GM19025 (cell line): ENCODE data around the gene CLDN2.
"Not testable (repeated sequence)": the region's sequence is repeated elsewhere in the genome, so short reads cannot be mapped to it uniquely, and the experiment has no call there.

Experiments used
- ATAC-seq: cut with Tn5 transposase; IDR thresholded peaks from one replicate; pipeline ENCODE4 v1.9.1; 2021; ENCODE audit warnings: mild to moderate bottlenecking, low read depth, moderate library complexity; ENCODE audit not compliant: unreplicated experiment

The CLDN2 gene

DNA sequence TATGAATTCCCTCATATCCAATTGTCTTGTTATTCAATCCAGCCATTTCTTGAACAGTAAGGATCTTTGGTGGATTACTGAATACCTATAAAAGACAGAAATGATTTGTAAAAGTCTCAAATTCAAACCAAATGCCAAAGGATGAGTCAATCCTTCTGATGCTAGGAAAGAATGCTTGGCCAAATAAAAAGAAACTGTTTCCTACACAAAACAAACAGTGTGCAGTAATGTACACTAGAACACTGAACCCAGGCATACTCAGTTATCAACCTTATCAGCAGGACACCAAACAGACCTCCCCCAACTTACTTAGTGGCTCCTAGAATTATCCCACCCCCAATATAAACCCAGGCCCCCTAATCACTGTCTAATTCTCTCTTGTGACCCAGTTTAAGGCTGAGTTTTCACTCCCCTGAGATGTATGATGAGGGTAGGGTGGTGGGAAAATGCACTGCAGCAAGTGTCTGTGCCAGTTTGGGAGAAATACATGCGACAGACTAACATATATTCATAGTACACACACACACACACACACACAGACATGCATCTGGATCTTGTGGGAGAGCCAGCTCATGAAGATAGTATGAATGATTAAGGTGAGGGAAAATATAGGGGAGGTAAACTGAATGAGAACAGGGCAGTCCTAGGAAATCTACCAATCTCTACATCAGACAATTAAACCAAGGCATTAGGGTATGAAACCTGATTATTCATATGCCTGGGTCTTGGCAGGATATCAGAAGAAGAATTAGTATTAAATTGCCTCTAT, 35.0 kb downstream of the CLDN2 start:
- no peak for ATAC-seq

- ATAC-seq: no peak
Observed at GRCh38 chrX:106957856-106958255, 37.7 kb downstream of the CLDN2 start.

DNA sequence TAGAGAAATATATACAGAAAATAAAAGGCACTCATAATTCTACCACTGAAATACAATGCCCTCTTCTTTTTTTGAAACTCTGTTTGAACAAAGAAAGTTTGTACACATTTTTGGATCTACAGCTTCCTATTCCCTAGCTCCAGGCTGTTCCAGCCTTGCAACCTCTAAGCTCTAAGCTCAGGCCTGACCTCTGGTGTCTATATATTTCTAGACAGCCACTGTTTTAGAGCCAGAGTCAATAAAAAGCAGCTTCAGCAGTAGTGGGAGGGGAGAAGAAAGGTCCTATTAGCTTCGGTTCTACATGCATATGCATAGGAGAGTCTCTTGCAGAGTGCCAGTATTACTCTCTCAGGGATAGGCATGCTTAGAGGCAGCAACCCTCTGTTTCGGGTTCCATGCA, 39.7 kb downstream of the CLDN2 start:
- no peak for ATAC-seq

DNA sequence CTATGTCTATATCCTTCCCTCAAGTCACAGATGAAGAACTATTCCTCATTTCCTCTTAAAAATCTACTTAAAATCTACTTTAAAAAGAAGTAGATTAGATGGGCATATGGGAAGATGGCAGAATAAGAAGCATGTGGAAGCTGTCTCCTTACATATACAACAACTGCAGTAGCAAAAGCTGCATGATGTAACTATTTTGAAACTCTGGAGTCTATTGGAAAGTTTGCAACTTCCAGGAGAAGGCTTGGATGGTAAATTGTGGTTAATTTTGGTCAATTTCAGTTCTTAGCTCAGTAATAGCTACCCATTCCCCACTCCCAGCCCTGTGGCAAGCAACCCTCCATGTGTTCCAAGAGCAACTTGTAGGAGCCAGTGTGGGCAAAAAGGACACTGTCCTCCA, 42.9 kb downstream of the CLDN2 start:
- ATAC-seq: no peak

DNA sequence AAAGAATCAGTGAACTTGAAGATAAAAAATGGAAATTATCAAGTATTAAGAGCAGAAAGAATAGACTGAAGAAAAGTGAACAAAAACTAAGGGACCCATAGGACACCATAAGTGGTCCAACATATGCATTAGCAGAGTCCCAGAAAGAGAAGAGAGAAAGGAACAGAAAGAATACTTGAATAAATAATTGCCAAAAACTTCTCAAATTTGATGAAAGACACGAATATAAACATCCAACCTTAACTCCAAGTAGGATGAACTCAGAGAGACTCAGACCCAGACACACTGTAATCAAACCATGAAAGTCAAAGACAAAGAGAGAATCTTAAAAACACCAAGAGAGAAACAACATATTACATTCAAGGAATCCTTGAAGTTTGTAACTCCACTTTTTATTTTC, 44.1 kb downstream of the CLDN2 start:
- no peak for ATAC-seq

DNA sequence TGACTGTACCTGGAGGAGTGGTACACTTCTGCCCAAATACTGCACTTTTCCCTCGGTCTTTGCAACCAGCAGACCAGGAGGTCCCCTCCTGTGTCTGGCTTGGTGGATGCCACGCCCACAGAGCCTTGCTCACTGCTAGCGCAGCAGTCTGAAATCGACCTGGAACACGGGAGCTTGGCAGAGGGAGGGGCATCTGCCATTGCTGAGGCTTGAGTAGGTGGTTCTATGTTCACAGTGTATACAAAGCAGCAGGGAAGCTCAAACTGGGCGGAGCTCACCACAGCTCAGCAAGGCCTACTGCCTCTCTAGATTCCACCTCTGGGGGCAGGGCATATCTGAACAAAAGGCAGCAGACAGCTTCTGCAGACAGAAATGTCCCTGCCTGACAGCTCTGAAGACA, 46.3 kb downstream of the CLDN2 start:
- ATAC-seq: not testable (repeated sequence)

GRCh38 chrX:106972896-106973295, 52.7 kb downstream of the CLDN2 start:
- no peak for ATAC-seq

- no peak for ATAC-seq
Observed at GRCh38 chrX:106973433-106974149, 53.4 kb downstream of the CLDN2 start.

DNA sequence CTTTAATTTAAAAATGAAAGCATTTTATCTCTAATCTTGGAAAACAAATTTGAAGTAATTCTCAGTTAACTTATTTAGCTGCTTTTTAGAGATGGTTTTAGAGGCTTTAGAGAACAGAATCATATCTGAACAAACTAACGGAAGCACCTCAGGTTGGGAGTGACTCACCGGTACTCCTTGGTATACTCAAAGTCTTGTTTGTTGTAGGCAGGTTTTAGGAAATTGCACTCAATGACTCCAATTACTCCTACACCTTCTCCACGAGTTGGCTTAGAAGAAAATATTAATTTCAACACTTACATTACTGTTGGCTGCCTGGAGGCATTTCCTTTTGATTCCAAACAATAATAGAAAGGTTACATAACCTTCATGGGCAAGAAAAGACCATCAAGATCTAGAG, 56.2 kb downstream of the CLDN2 start:
- no peak for ATAC-seq
